H1 (cell line): ENCODE results near the gene TMEM139. TPM values are rescaled to one million over a fixed set of nuclear protein-coding genes. Genes with fewer than 3 reads are reported as not detected.

ENCODE experiments used
- ASH2L ChIP-seq: fragments of 200-600, 300-600 bp; sonication (generic); IDR thresholded peaks from one replicate; pipeline ENCODE4 v1.7.1; 2017; ENCODE audit warnings: low read length
- BACH1 ChIP-seq: IDR thresholded peaks from 2 replicates; pipeline ENCODE4 v1.6.1; 2012; ENCODE audit warnings: low read length, improper control_type of control experiment
- CREB1 ChIP-seq: IDR thresholded peaks from 2 replicates; pipeline ENCODE4 v1.6.1; 2012; ENCODE audit warnings: inconsistent platforms
- GABPA ChIP-seq: IDR thresholded peaks from 2 replicates; pipeline ENCODE4 v1.6.1; 2011; ENCODE audit warnings: mild to moderate bottlenecking, low read length, moderate library complexity, borderline replicate concordance; ENCODE audit not compliant: insufficient read depth
- KDM1A ChIP-seq: fragments of 200-600, 300-600 bp; sonication (generic); IDR thresholded peaks from 2 replicates; pipeline ENCODE4 v1.7.1; 2016; ENCODE audit warnings: mild to moderate bottlenecking, low read length, borderline replicate concordance
- KDM5A ChIP-seq: fragments of 200-600 bp; IDR thresholded peaks from 2 replicates; pipeline ENCODE4 v1.7.1; 2012; ENCODE audit warnings: mild to moderate bottlenecking, low read length, inconsistent platforms, mixed read lengths
- NRF1 ChIP-seq: IDR thresholded peaks from 2 replicates; pipeline ENCODE4 v1.6.1; 2011; ENCODE audit warnings: mild to moderate bottlenecking, low read depth, low read length, improper control_type of control experiment
- POLR2AphosphoS5 ChIP-seq: IDR thresholded peaks from 2 replicates; pipeline ENCODE4 v1.6.1; 2011; ENCODE audit warnings: low read depth, low read length
- SIN3A ChIP-seq, 2 experiments: IDR thresholded peaks in 1 of 2; conservative IDR thresholded peaks in 1 of 2; 2 replicates each; pipeline ENCODE4 v1.6.1; 2011 to 2012; ENCODE audit warnings: low read length in 2 of 2, improper control_type of control experiment in 1 of 2, low read depth in 1 of 2, mild to moderate bottlenecking in 1 of 2
- SIX5 ChIP-seq: IDR thresholded peaks from 2 replicates; pipeline ENCODE4 v1.6.1; 2011; ENCODE audit warnings: mild to moderate bottlenecking, low read depth, low read length
- SP4 ChIP-seq: IDR thresholded peaks from 2 replicates; pipeline ENCODE4 v1.6.1; 2012; ENCODE audit warnings: low read length, inconsistent platforms
- SRF ChIP-seq: IDR thresholded peaks from 2 replicates; pipeline ENCODE4 v1.6.1; 2011; ENCODE audit warnings: mild to moderate bottlenecking, low read depth, low read length, moderate library complexity
- TAF7 ChIP-seq: optimal IDR thresholded peaks from 2 replicates; pipeline ENCODE3; 2011; ENCODE audit warnings: low read depth, mild to moderate bottlenecking, inconsistent platforms, low read length, moderate library complexity, borderline replicate concordance
- YY1 ChIP-seq: IDR thresholded peaks from 2 replicates; pipeline ENCODE4 v1.6.1; 2011; ENCODE audit warnings: low read depth, mild to moderate bottlenecking, low read length
- ZNF274 ChIP-seq: IDR thresholded peaks from 2 replicates; pipeline ENCODE4 v1.7.0; 2012; ENCODE audit warnings: low read length, borderline replicate concordance; ENCODE audit errors: extremely low read depth
- polyA plus RNA-seq, 7 experiments: library from polyadenylated mRNA; depleted of rRNA in 3 of 7; stranded (reverse) in 5 of 7; unstranded in 2 of 7; fragments of >200 nt in 5 of 7; fragments of 200-250 nt in 2 of 7; gene quantifications; 1 replicate in 5 of 7; 2 replicates in 1 of 7; 4 replicates in 1 of 7; pipeline versions ENCODE4 v1.2.1 to v1.2.3, GENCODE V29; 2011 to 2013; ENCODE audit warnings: missing spikeins in 2 of 7, mixed read lengths in 2 of 7
- total RNA-seq: library from RNA; stranded (reverse); fragmentation: NEBNext Ultra II Directional; extraction: Animal tissue kit (Norgen Biotek cat#: 25700); gene quantifications from 2 replicates; pipeline ENCODE4 v1.2.1, GENCODE V29; 2021
- TF ChIP-seq, protein P1 (sequence below): IDR thresholded peaks from 2 replicates; pipeline ENCODE4 v1.6.1; 2012; ENCODE audit warnings: inconsistent platforms
- TF ChIP-seq, protein P2 (sequence below): IDR thresholded peaks from 2 replicates; pipeline ENCODE4 v1.6.1; 2011; ENCODE audit warnings: low read depth, mild to moderate bottlenecking, low read length; ENCODE audit not compliant: insufficient read depth

TMEM139 gene
- total and polyA plus RNA-seq, 2 of the 8 experiments (the other 6 are each of a cell fraction or from before 2014, with no cell fraction given): 3.2 to 6.7 TPM

DNA sequence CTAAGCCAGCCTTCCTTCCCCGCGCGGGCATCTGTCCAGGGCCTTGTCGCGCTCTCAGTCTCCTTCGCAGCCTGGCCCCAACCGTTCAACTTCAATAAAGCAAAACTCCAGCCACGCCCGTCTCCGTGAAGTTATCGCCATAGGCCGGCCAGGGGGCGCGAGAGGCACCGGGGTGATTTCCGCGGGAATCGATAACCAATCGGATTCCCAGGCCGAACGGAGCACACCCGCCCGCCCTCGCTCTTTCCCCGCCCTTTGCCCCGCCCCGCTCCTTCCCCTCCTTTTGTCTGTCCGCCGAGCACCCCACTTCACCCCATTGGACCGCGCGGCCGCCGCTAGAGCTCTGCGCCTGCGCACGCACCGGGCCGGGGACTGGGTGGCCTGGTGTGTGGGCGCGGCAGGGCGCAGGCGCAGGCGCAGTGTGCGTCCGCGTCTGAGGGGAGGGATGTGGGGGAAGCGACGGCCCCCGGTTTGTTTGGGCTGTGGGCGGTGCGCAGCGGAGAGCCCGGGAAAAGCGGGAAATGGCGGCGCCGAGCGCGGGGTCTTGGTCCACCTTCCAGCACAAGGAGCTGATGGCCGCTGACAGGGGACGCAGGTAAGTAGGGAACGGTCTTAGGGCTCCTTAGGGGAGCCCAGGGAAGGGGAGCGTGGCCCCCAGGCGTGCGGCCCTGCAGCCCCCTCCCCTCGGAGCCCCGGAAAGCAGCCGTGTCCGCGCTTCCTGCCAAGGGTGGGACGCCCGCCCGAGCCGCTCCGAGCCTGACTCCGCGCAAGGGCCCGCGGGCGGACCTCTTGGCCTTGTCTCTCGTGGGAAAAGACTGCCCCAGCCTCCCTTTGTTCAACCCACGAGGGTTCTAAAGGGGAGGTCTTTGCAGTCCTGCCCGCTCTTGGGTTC is 3.4 kb downstream of the TMEM139 start, which contains the start of gene CASP2 (continued):
- no peak for TF ChIP-seq GABPA
- TF ChIP-seq ASH2L: peak; percentile 85
- TF ChIP-seq TAF7: peak; percentile 56
- peak; percentile 73 for TF ChIP-seq SP4
- TF ChIP-seq SIN3A (conservative IDR thresholded peaks at IDR 0.05 in 1 of 2, IDR thresholded peaks at IDR 0.05 in 1 of 2; ENCODE audit: low read depth in 1 of 2, low read length in 2 of 2): peak in 1 of 2 experiments; percentile 52; a peak in 1 of 4 replicates
- peak; percentile 92 for TF ChIP-seq POLR2AphosphoS5
- TF ChIP-seq, protein P1, sequence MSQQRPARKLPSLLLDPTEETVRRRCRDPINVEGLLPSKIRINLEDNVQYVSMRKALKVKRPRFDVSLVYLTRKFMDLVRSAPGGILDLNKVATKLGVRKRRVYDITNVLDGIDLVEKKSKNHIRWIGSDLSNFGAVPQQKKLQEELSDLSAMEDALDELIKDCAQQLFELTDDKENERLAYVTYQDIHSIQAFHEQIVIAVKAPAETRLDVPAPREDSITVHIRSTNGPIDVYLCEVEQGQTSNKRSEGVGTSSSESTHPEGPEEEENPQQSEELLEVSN: peak; percentile 100
- TF ChIP-seq, protein P2, sequence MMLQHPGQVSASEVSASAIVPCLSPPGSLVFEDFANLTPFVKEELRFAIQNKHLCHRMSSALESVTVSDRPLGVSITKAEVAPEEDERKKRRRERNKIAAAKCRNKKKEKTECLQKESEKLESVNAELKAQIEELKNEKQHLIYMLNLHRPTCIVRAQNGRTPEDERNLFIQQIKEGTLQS: no peak
- TF ChIP-seq SRF: no peak
- TF ChIP-seq BACH1: no peak
- no peak for TF ChIP-seq KDM1A
- TF ChIP-seq NRF1: peak; percentile 100
- peak; percentile 31; the same call in 1 of the 2 replicates for TF ChIP-seq CREB1
- peak; percentile 94 for TF ChIP-seq YY1
- 0 out of 2 replicates have a peak, but pooled peaks have one; percentile 42 for TF ChIP-seq KDM5A
- TF ChIP-seq SIX5: no peak
- TF ChIP-seq ZNF274: no peak
